Activated CD4-positive, alpha-beta memory T cell treated with anti-CD3 and anti-CD28 coated beads for 36 hours (primary cell): Measurements from ENCODE around the gene GPR26. TPM values are rescaled to one million over a fixed set of nuclear protein-coding genes. Genes with fewer than 3 reads are reported as not detected.
"Not testable (repeated sequence)": the region's sequence is repeated elsewhere in the genome, so short reads cannot be mapped to it uniquely, and the experiment has no call there.

ENCODE experiments used
- CTCF ChIA-PET: fragments of 350-600 bp; sonication (Branson Sonifier 250); formaldehyde crosslinking; loops from one replicate; lab custom pipeline; 2021; ENCODE audit warnings: antibody characterized with exemption, inconsistent platforms; lab: Charles Lee
- POLR2A ChIA-PET: fragments of 350-600 bp; sonication (Branson Sonifier 250); formaldehyde crosslinking; loops from one replicate; lab custom pipeline; 2021; ENCODE audit warnings: antibody characterized with exemption; lab: Charles Lee
- DNase-seq: peaks from one replicate; pipeline ENCODE4 v3.0.0-alpha.2; 2020
- H3K27ac Mint-ChIP-seq: one replicate; pipeline ENCODE4 v1.8.0; 2021; ENCODE audit warnings: mixed read lengths
- H3K27me3 Mint-ChIP-seq: one replicate; pipeline ENCODE4 v1.8.0; 2021; ENCODE audit warnings: mixed read lengths
- H3K36me3 Mint-ChIP-seq: one replicate; pipeline ENCODE4 v1.8.0; 2021; ENCODE audit warnings: mixed read lengths
- H3K4me1 Mint-ChIP-seq: one replicate; pipeline ENCODE4 v1.8.0; 2021; ENCODE audit warnings: low read depth, mixed read lengths
- H3K4me3 Mint-ChIP-seq: one replicate; pipeline ENCODE4 v1.8.0; 2021; ENCODE audit warnings: mild to moderate bottlenecking, mixed read lengths
- H3K9me3 Mint-ChIP-seq: one replicate; pipeline ENCODE4 v1.8.0; 2021; ENCODE audit warnings: mixed read lengths
- intact Hi-C: fragments of 100-400 bp; cut with micrococcal nuclease; formaldehyde crosslinking; loops from one replicate; pipeline ENCODE4 v1.15.1; 2023
- total RNA-seq, 2 experiments: library from RNA; stranded (reverse); gene quantifications; one replicate each; pipeline ENCODE4 v1.2.3, GENCODE V29; 2021

The GPR26 gene
- total RNA-seq, 2 experiments from 2014 or later: not detected

DNA sequence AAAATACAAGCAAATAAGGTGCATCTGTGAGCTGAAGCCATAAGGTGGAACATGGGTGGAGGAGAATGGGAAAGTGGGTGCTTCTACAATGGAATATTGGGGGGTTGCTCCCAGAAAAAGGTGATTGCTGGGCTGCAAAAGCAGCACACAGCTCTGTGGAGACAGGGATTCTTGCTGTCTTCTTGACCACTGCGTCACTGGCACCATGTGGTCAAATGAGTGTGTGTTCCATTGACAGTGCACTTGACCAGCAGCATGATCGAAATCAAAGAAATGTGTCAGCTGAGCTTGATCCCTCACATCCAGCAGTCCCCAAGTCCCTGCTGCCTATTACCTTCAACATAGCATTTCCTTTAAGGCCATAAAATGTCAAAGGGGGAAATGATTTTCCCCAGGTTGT lies 56.2 kb downstream of the GPR26 start:
- no peaks in the 10 kb centered on the region for H3K4me1 Mint-ChIP-seq
- intact Hi-C loops: no loop called here
- no peak for DNase-seq
- no peak overlapping the region for H3K4me3 Mint-ChIP-seq
- no peaks in the 10 kb centered on the region for H3K36me3 Mint-ChIP-seq
- H3K9me3 Mint-ChIP-seq: peaks cover 5% of the 10 kb centered on the region
- H3K27me3 Mint-ChIP-seq: peaks cover 2% of the 10 kb centered on the region
- ChIA-PET CTCF (no interaction called here), POLR2A (no interaction called here)
- H3K27ac Mint-ChIP-seq: no peak overlapping the region

DNA sequence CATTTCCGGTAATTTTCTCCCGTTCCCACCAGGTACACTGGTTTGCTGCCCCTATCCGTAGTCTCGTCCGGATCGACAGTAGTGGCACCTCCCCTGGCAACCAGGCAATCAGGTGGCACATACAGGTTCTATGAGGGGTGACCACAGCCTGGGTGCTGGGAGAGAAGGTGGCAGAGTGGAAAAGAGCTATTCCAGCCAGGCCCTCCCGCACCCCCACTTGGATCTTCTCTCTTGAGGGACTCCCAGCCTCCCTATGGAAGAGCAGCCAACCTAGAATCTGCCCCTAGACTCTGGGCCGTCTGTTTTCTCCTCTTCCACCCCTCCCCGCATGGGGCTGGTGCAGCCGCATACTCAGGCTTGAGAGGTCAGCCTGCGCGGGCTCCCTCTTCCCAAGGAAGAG lies 58.6 kb downstream of the GPR26 start:
- H3K4me1 Mint-ChIP-seq: no peaks in the 10 kb centered on the region
- H3K27ac Mint-ChIP-seq: no peak overlapping the region
- no peak for DNase-seq
- peaks cover 5% of the 10 kb centered on the region for H3K27me3 Mint-ChIP-seq
- ChIA-PET CTCF (no interaction called here), POLR2A (no interaction called here)
- H3K9me3 Mint-ChIP-seq: no peaks in the 10 kb centered on the region
- H3K36me3 Mint-ChIP-seq: no peaks in the 10 kb centered on the region
- intact Hi-C loops: no loop called here
- H3K4me3 Mint-ChIP-seq: no peak overlapping the region

DNA sequence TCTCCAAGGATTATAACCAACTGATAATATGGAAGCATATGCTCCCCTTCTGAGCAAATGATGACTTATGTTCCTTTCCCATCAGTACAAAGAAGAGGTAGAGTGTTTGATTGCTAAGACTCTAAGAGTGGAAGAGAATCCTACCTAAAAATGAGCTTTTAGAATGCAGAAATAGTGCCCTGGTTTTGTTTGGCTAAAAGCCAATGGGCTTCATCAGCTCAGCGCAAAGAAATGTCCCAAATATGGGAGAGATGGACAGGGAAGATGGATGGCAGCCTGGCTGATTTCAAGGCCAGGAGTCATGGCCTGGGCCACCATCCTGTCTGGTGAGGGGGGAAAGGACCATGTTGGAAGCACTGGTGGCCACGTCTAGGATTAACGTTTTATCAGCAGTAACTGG lies 60.2 kb downstream of the GPR26 start:
- ChIA-PET POLR2A (no interaction called here), CTCF (no interaction called here)
- DNase-seq: no peak
- Mint-ChIP-seq H3K36me3 (no peaks in the 10 kb centered on the region), H3K27me3 (peaks cover 5% of the 10 kb centered on the region), H3K27ac (no peak overlapping the region), H3K4me1 (no peaks in the 10 kb centered on the region), H3K9me3 (no peaks in the 10 kb centered on the region), H3K4me3 (no peak overlapping the region)
- intact Hi-C loops: no loop called here

DNA sequence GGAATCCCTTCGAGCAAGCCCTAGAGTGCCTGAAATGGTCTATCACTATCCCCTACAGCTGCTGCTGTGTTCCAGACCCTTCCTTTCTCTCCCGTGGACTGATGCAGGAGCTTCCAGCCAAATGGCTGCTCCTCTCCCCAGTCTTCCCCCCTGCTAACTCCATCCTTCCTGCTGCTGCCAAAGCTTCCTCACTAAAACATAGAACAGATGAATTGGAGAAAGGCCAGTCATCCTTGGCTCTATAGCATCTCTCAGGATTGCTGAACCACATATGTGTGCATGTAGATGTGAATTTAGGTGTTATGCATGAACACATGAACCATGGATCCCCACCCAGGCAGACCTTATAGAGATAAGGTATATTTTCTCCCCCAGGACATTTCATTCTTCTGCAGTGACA lies 60.7 kb downstream of the GPR26 start:
- Mint-ChIP-seq H3K4me3 (no peak overlapping the region), H3K9me3 (no peaks in the 10 kb centered on the region), H3K27ac (no peak overlapping the region), H3K27me3 (peaks cover 5% of the 10 kb centered on the region), H3K36me3 (no peaks in the 10 kb centered on the region), H3K4me1 (no peaks in the 10 kb centered on the region)
- POLR2A ChIA-PET: no interaction called here
- intact Hi-C loops: no loop called here
- CTCF ChIA-PET: no interaction called here
- DNase-seq: no peak

DNA sequence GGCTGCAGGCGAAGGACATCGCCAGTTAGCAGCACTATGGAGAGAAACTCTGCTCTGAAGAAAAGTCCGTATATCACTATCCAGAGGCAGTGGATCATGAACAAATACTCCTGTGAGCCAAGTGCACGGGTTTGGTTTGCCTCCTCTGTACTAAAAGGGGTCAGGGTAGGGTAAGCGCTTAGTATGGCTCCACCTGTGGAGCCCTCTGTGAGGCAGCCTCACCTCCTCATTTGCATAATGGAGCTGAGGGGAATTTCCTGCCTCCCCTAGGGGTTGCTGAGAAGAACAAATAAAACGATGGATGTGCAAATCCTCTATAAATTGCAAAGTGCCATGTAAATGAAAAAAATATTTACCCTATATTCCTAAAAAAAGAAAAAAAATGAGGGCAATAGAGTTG lies 63.4 kb downstream of the GPR26 start:
- intact Hi-C loops: no loop called here
- POLR2A ChIA-PET: no interaction called here

DNA sequence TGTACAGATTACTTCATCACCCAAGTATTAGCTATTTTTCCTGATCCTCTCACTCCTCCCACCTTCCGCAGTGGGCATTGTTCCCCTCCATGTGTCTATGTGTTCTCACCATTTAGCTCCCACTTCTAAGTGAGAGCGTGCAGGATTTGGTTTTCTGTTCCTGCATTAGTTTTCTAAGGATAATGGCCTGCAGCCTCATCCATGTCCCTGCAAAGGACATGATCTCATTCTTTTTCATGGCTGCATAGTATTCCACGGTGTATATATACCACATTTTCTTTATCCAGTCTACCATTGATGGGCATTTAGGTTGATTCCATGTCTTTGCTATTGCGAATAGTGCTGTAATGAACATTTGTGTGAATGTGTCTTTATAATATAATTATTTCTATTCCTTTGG lies 70.8 kb downstream of the GPR26 start:
- CTCF ChIA-PET, intact Hi-C loops, POLR2A ChIA-PET, DNase-seq, H3K27me3 Mint-ChIP-seq, H3K4me1 Mint-ChIP-seq, H3K27ac Mint-ChIP-seq, H3K36me3 Mint-ChIP-seq, H3K4me3 Mint-ChIP-seq: not testable (repeated sequence)
- H3K9me3 Mint-ChIP-seq: peaks cover 13% of the 10 kb centered on the region

More for the DNA sequence above, 63.4 kb downstream of the GPR26 start:
- H3K27me3 Mint-ChIP-seq: peaks cover 5% of the 10 kb centered on the region
- H3K9me3 Mint-ChIP-seq: no peaks in the 10 kb centered on the region
- CTCF ChIA-PET: no interaction called here
- no peak overlapping the region for H3K27ac Mint-ChIP-seq
- no peak overlapping the region for H3K4me3 Mint-ChIP-seq
- H3K36me3 Mint-ChIP-seq: no peaks in the 10 kb centered on the region
- H3K4me1 Mint-ChIP-seq: no peaks in the 10 kb centered on the region
- no peak for DNase-seq

DNA sequence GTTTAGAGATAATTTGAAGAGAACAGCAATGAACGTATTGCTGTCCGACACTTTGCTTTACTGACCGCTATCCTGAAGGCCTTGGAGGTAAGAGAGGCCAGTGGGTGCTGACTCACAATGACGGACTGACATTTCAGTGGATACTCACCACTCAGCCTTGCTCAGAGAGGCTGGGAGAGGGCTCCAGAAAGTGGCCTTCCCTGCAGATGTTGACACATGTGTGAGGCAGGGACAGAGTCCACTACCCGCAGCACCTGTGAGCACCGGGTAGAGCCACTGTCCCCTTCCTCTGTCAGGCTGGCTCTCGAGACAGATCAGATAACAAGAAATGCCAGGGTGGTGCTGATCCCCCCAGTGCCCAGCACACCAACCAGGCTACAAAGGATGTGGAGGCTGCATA lies 75.0 kb downstream of the GPR26 start:
- no peak for DNase-seq
- POLR2A ChIA-PET: no interaction called here
- H3K4me3 Mint-ChIP-seq: no peak overlapping the region
- intact Hi-C loops: no loop called here
- no peaks in the 10 kb centered on the region for H3K36me3 Mint-ChIP-seq
- no peak overlapping the region for H3K27ac Mint-ChIP-seq
- H3K9me3 Mint-ChIP-seq: peaks cover 7% of the 10 kb centered on the region
- no peaks in the 10 kb centered on the region for H3K4me1 Mint-ChIP-seq
- CTCF ChIA-PET: no interaction called here
- peaks cover 8% of the 10 kb centered on the region for H3K27me3 Mint-ChIP-seq

DNA sequence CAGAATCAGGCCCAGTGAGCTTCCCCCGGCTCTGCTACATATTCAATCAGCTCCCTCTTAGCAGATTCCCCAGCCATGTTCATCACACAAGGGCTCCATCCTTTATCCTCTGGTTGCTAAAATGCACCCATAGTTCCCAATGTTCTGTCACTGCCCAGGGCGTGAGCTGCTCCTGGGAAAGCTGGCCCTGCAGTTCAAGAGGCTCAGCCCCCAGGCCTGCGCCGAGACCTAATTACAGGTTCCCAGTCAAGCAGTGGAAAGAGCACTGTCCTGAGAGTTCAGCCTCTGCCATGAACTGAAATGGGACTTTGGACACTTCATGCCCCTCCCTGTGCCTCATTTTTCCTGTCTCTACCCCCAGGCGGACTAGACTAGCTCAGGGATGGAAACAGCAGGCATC lies 75.6 kb downstream of the GPR26 start:
- peaks cover 7% of the 10 kb centered on the region for H3K9me3 Mint-ChIP-seq
- intact Hi-C loops: no loop called here
- H3K4me3 Mint-ChIP-seq: no peak overlapping the region
- POLR2A ChIA-PET: no interaction called here
- CTCF ChIA-PET: no interaction called here
- peaks cover 8% of the 10 kb centered on the region for H3K27me3 Mint-ChIP-seq
- no peak for DNase-seq
- no peak overlapping the region for H3K27ac Mint-ChIP-seq
- no peaks in the 10 kb centered on the region for H3K36me3 Mint-ChIP-seq
- H3K4me1 Mint-ChIP-seq: no peaks in the 10 kb centered on the region

DNA sequence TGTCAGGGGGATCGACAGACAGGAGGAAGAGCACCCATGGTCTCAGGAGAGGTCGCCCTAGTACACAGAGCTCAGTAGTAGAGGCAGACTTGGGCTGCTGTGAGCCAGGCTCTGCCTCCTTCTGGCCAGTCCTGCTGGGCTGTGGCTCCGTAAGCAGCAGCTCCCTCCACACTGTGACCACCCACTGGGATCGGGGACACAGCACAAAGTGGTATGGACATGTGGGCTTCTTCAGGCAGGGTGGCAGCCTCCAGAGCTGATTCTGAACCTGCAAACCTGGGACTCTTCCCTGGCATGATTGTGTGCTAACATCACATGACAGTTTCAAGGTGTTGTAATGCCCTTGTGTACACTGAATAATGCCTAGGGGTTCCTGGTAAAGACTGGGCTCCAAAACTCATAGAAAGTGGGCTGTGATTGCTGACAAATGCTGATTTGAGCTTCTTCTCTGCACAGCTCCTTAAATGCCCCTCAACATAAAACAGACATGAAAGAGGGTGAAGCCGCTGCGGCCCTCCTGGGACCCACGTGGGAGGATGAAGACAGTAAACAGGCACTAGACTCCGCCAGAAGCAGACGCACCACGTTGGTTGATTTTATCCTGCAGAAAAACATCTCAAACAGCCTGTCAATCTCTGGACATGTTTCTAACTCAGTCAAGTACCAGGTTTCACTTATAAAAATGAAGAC lies 76.7 kb downstream of the GPR26 start:
- no peaks in the 10 kb centered on the region for H3K4me1 Mint-ChIP-seq
- intact Hi-C loops: no loop called here
- H3K4me3 Mint-ChIP-seq: no peak overlapping the region
- ChIA-PET POLR2A (no interaction called here), CTCF (no interaction called here)
- no peak for DNase-seq
- no peak overlapping the region for H3K27ac Mint-ChIP-seq
- peaks cover 1% of the 10 kb centered on the region for H3K9me3 Mint-ChIP-seq
- peaks cover 8% of the 10 kb centered on the region for H3K27me3 Mint-ChIP-seq
- no peaks in the 10 kb centered on the region for H3K36me3 Mint-ChIP-seq

DNA sequence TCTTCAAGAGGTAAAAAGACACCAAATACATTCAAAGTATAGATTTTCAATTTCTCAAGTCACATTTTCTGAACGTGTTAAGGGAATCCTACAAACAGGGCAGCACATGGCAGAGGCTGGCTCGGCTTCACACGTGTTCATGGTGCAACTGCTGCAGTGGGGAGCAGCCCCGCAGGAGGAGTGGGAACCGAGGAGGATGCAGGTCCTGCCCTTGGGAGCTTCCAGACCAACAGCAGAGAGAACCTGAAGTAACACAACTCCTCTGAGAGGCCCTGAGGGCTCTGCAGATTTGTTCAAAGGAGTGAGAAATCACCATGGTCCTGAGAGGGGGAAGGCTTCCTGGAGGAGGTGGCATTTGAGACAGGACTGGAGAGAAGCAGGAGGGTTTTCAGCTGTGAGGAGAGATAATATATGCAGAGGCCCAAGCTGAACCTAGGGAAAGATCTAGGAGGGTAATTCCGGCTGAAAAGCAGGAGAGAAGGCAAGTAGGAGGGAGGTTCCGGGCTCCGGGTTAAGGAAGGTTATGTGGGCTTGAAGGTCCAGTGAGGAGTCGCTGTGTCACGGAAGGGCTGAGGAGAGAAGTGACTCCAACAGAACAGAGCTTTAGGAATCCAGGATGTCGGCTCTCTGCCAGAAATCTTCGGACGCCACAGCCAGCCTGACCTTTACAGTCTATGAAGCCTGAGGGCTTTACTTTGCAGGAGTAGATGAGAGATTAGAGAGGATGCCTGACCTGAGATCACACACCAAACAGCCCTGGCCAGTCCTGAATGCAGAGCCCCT lies 77.5 kb downstream of the GPR26 start:
- DNase-seq: no peak
- H3K4me3 Mint-ChIP-seq: no peak overlapping the region
- no peak overlapping the region for H3K27ac Mint-ChIP-seq
- H3K36me3 Mint-ChIP-seq: no peaks in the 10 kb centered on the region
- H3K9me3 Mint-ChIP-seq: no peaks in the 10 kb centered on the region
- ChIA-PET CTCF (no interaction called here), POLR2A (no interaction called here)
- H3K4me1 Mint-ChIP-seq: no peaks in the 10 kb centered on the region
- intact Hi-C loops: no loop called here
- H3K27me3 Mint-ChIP-seq: peaks cover 8% of the 10 kb centered on the region

DNA sequence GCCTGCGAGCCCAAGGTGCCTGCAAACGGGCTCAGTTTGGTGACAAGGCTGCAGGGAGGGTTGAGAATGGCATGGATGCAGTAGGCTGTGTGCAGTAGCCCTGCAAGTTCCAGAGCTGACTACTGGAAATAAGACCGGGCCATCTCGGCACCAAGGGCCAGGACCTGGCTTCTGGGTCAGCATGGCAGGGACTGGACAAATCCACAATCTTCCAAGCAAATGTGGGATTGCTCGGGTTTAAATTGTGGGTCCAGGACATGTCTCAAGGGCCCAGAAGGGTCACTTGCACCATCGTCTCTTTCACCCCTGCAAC lies 78.0 kb downstream of the GPR26 start:
- intact Hi-C loops: no loop called here
- H3K4me1 Mint-ChIP-seq: no peaks in the 10 kb centered on the region
- H3K27ac Mint-ChIP-seq: no peak overlapping the region
- H3K4me3 Mint-ChIP-seq: no peak overlapping the region
- H3K27me3 Mint-ChIP-seq: peaks cover 5% of the 10 kb centered on the region
- POLR2A ChIA-PET: no interaction called here
- CTCF ChIA-PET: no interaction called here
- no peaks in the 10 kb centered on the region for H3K9me3 Mint-ChIP-seq
- H3K36me3 Mint-ChIP-seq: no peaks in the 10 kb centered on the region
- no peak for DNase-seq
